OCI-LY7 (cell line): ENCODE measurements around the gene STK32C. TPM values are rescaled to one million over a fixed set of nuclear protein-coding genes. Genes with fewer than 3 reads are reported as not detected.

Experiments
- BruUV-seq: library from RNA; stranded (reverse); fragments of 400-500 nt; replicated peaks from 2 replicates; lab custom pipeline; 2021; lab: Mats Ljungman, UMichigan
- CTCF ChIA-PET: fragments of 300-600 bp; sonication (Branson Sonifier 250); formaldehyde crosslinking; loops from one replicate; lab custom pipeline; 2022; ENCODE audit warnings: antibody characterized with exemption; ENCODE audit not compliant: unreplicated experiment; lab: Charles Lee
- POLR2A ChIA-PET: fragments of 300-600 bp; sonication (Branson Sonifier 250); formaldehyde crosslinking; loops from one replicate; lab custom pipeline; 2022; ENCODE audit warnings: antibody characterized with exemption; lab: Charles Lee
- DNase-seq: peaks from one replicate; pipeline ENCODE4 v3.0.0-alpha.2; 2015; ENCODE audit warnings: low spot score
- H2AFZ ChIP-seq: fragments of 200-600 bp; sonication (generic), shearing (Covaris generic); 2 replicates; pipeline ENCODE4 v1.6.1; 2014; ENCODE audit warnings: mild to moderate bottlenecking, antibody characterized with exemption, low read length, moderate library complexity
- H3K27ac ChIP-seq: fragments of 200-600 bp; sonication (generic); 2 replicates; pipeline ENCODE4 v1.5.1; 2014; ENCODE audit warnings: mixed run types, low read depth, mild to moderate bottlenecking, moderate library complexity, low read length, inconsistent platforms; ENCODE audit not compliant: poor library complexity, severe bottlenecking
- H3K36me3 ChIP-seq: fragments of 200-600 bp; sonication (generic); 2 replicates; pipeline ENCODE4 v1.6.1; 2014; ENCODE audit warnings: mild to moderate bottlenecking, antibody characterized with exemption, low read length, moderate library complexity, mixed read lengths; ENCODE audit not compliant: insufficient read depth
- H3K4me1 ChIP-seq: fragments of 200-600 bp; sonication (generic); 2 replicates; pipeline ENCODE4 v1.5.1; 2014; ENCODE audit warnings: mild to moderate bottlenecking, low read length; ENCODE audit not compliant: insufficient read depth, poor library complexity, severe bottlenecking
- H3K4me2 ChIP-seq: fragments of 200-600 bp; sonication (generic); 2 replicates; pipeline ENCODE4 v1.6.1; 2014; ENCODE audit warnings: mild to moderate bottlenecking, low read length
- H3K4me3 ChIP-seq: fragments of 200-600 bp; sonication (generic); 2 replicates; pipeline ENCODE4 v1.5.1; 2014; ENCODE audit warnings: mild to moderate bottlenecking, low read depth, low read length; ENCODE audit not compliant: poor library complexity, severe bottlenecking
- H3K79me2 ChIP-seq: fragments of 200-600 bp; sonication (generic); 2 replicates; pipeline ENCODE4 v1.6.1; 2016; ENCODE audit warnings: low read depth, mild to moderate bottlenecking, low read length, moderate library complexity, mixed read lengths; ENCODE audit not compliant: insufficient read depth
- H3K9me2 ChIP-seq: fragments of 200-600 bp; sonication (generic); 2 replicates; pipeline ENCODE4 v1.6.1; 2016; ENCODE audit warnings: mild to moderate bottlenecking, low read length, mixed read lengths; ENCODE audit not compliant: insufficient read depth
- H3K9me3 ChIP-seq: fragments of 200-600 bp; sonication (generic); 2 replicates; pipeline ENCODE4 v1.6.1; 2014; ENCODE audit warnings: mild to moderate bottlenecking, mixed run types, low read length, mixed read lengths
- H4K20me1 ChIP-seq: fragments of 200-600 bp; sonication (generic); 2 replicates; pipeline ENCODE4 v1.6.1; 2014; ENCODE audit warnings: mild to moderate bottlenecking, antibody characterized with exemption, low read length, moderate library complexity, mixed read lengths; ENCODE audit not compliant: insufficient read depth
- CTCF ChIP-seq: fragments of 200-600 bp; sonication (generic); conservative IDR thresholded peaks from 2 replicates; pipeline ENCODE4 v1.5.1; 2014; ENCODE audit warnings: mild to moderate bottlenecking, antibody characterized with exemption, low read length, moderate library complexity, mixed read lengths
- EZH2phosphoT487 ChIP-seq: fragments of 200-600 bp; sonication (generic); IDR thresholded peaks from 2 replicates; pipeline ENCODE4 v1.6.1; 2018; ENCODE audit warnings: low read depth, borderline replicate concordance, mild to moderate bottlenecking, mixed run types, antibody characterized with exemption, low read length, moderate library complexity, mixed read lengths
- intact Hi-C: fragments of 100-400 bp; cut with micrococcal nuclease; formaldehyde crosslinking; loops from one replicate; pipeline ENCODE4 v1.10.0; 2022; ENCODE audit not compliant: unreplicated experiment
- total RNA-seq, 2 experiments: library from RNA; depleted of rRNA in 1 of 2; stranded (reverse); fragments of >200 nt in 1 of 2; shearing (Covaris generic) in 1 of 2; gene quantifications; 2 replicates each; pipeline ENCODE4 v1.2.3, GENCODE V29; 2014 to 2022

Gene STK32C
- total RNA-seq, 2 experiments from 2014 or later, result 13.1 to 30.4 TPM

GRCh38 chr10:132195366-132196075, 112.2 kb downstream of the STK32C start:
- Histone ChIP-seq H3K36me3 (no peaks in the 10 kb centered on the region), H3K4me3 (no peak overlapping the region), H2AFZ (no peak overlapping the region), H3K9me3 (no peaks in the 10 kb centered on the region), H4K20me1 (no peaks in the 10 kb centered on the region), H3K79me2 (no peaks in the 10 kb centered on the region), H3K4me1 (no peaks in the 10 kb centered on the region), H3K9me2 (no peaks in the 10 kb centered on the region), H3K27ac (no peak overlapping the region), H3K4me2 (no peak overlapping the region)
- TF ChIP-seq EZH2phosphoT487 (no peak), CTCF (no peak)
- DNase-seq, result no peak
- POLR2A ChIA-PET, result no interaction called here
- CTCF ChIA-PET, result no interaction called here
- intact Hi-C loops, result no loop called here
- BruUV-seq, result no TSS peak

GRCh38 chr10:132194726-132195125, 113.0 kb downstream of the STK32C start:
- Histone ChIP-seq H3K36me3 (no peaks in the 10 kb centered on the region), H3K9me3 (no peaks in the 10 kb centered on the region), H3K4me1 (no peaks in the 10 kb centered on the region), H2AFZ (no peak overlapping the region), H3K27ac (no peak overlapping the region), H4K20me1 (no peaks in the 10 kb centered on the region), H3K4me2 (no peak overlapping the region), H3K79me2 (no peaks in the 10 kb centered on the region), H3K9me2 (no peaks in the 10 kb centered on the region), H3K4me3 (no peak overlapping the region)
- CTCF ChIA-PET, result no interaction called here
- POLR2A ChIA-PET, result no interaction called here
- TF ChIP-seq CTCF, result no peak
- TF ChIP-seq EZH2phosphoT487, result no peak
- no peak for DNase-seq
- intact Hi-C loops, result no loop called here
- no TSS peak for BruUV-seq

GRCh38 chr10:132193907-132194552, 113.7 kb downstream of the STK32C start:
- H3K27ac ChIP-seq, result no peak overlapping the region
- H2AFZ ChIP-seq, result no peak overlapping the region
- CTCF ChIA-PET, result no interaction called here
- no peaks in the 10 kb centered on the region for H4K20me1 ChIP-seq
- BruUV-seq, result no TSS peak
- no peaks in the 10 kb centered on the region for H3K36me3 ChIP-seq
- POLR2A ChIA-PET, result no interaction called here
- H3K79me2 ChIP-seq, result no peaks in the 10 kb centered on the region
- no peaks in the 10 kb centered on the region for H3K9me3 ChIP-seq
- no peak for TF ChIP-seq CTCF
- no peak for TF ChIP-seq EZH2phosphoT487
- no peak overlapping the region for H3K4me2 ChIP-seq
- H3K9me2 ChIP-seq, result no peaks in the 10 kb centered on the region
- intact Hi-C loops, result no loop called here
- peak; percentile 6 for DNase-seq
- no peak overlapping the region for H3K4me3 ChIP-seq
- H3K4me1 ChIP-seq, result no peaks in the 10 kb centered on the region
